NCI-H2227 treated with DMSO at 0.1 percent for 48 hours (cell line): ENCODE results near the gene RASL11B.
"Not testable (repeated sequence)": the region's sequence is repeated elsewhere in the genome, so short reads cannot be mapped to it uniquely, and the experiment has no call there.

ENCODE experiments used
- DNase-seq: peaks from one replicate; lab custom pipeline; 2025; lab: John Stamatoyannopoulos, UW

Gene RASL11B

GRCh38 chr4:52861879-52862616, at the start of gene RASL11B:
Gene RASL11B (plus strand): TSS chr4:52862317. CDS start chr4:52862508, 191 bp downstream.
- DNase-seq, result peak; percentile 66

- no peak for DNase-seq
Measured at GRCh38 chr4:52813546-52813945, 48.6 kb upstream of the RASL11B start.

- DNase-seq, result no peak
Measured at GRCh38 chr4:52822583-52822971, 39.5 kb upstream of the RASL11B start.

- no peak for DNase-seq
Measured at GRCh38 chr4:52822972-52823701, 39.0 kb upstream of the RASL11B start.

- DNase-seq, result no peak
Measured at GRCh38 chr4:52823702-52824092, 38.4 kb upstream of the RASL11B start.

- no peak for DNase-seq
Measured at GRCh38 chr4:52824270-52824602, 37.9 kb upstream of the RASL11B start.

- DNase-seq, result no peak
Measured at GRCh38 chr4:52824603-52825459, 37.3 kb upstream of the RASL11B start.

- DNase-seq, result no peak
Measured at GRCh38 chr4:52825460-52826090, 36.5 kb upstream of the RASL11B start.

GRCh38 chr4:52833941-52834525, 28.1 kb upstream of the RASL11B start:
- DNase-seq, result no peak

- not testable (repeated sequence) for DNase-seq
Measured at GRCh38 chr4:52834641-52835456, 27.3 kb upstream of the RASL11B start.

- no peak for DNase-seq
Measured at GRCh38 chr4:52836120-52836519, 26.0 kb upstream of the RASL11B start.

GRCh38 chr4:52836678-52837077, 25.4 kb upstream of the RASL11B start:
- DNase-seq, result no peak

- DNase-seq, result no peak
Measured at GRCh38 chr4:52837716-52838558, 24.2 kb upstream of the RASL11B start.

GRCh38 chr4:52838729-52839586, 23.2 kb upstream of the RASL11B start:
- DNase-seq, result no peak

GRCh38 chr4:52840531-52841370, 21.4 kb upstream of the RASL11B start:
- no peak for DNase-seq

- no peak for DNase-seq
Measured at GRCh38 chr4:52841682-52842456, 20.2 kb upstream of the RASL11B start.

- no peak for DNase-seq
Measured at GRCh38 chr4:52842792-52843191, 19.3 kb upstream of the RASL11B start.
